Suprapubic skin (tissue), 4 donors: ENCODE results near the gene ENG.

Source experiments
- EP300 ChIP-seq: sonication (generic); formaldehyde crosslinking; IDR thresholded peaks from one replicate; pipeline ENCODE4 v1.6.1; 2017; ENCODE audit warnings: antibody characterized with exemption
- POLR2A ChIP-seq, 2 donors: fragments of 450-650 bp; IDR thresholded peaks; one replicate each; pipeline ENCODE4 v1.6.1; 2017; ENCODE audit warnings: antibody characterized with exemption in 2 of 2, mild to moderate bottlenecking in 2 of 2, moderate library complexity in 2 of 2
- POLR2AphosphoS5 ChIP-seq, 3 donors: sonication (generic); formaldehyde crosslinking; IDR thresholded peaks; one replicate each; pipeline ENCODE4 v1.6.1; 2017; ENCODE audit warnings: antibody characterized with exemption in 3 of 3
- TF ChIP-seq, protein P1 (sequence below), 2 donors: fragments of 200-600 bp in 1 of 2; fragments of 450-650 bp in 1 of 2; sonication (generic) in 1 of 2; IDR thresholded peaks; one replicate each; pipeline ENCODE4 v1.5.1; 2016 to 2019; ENCODE audit warnings: antibody characterized with exemption in 2 of 2, mild to moderate bottlenecking in 1 of 2, moderate library complexity in 1 of 2

DNA sequence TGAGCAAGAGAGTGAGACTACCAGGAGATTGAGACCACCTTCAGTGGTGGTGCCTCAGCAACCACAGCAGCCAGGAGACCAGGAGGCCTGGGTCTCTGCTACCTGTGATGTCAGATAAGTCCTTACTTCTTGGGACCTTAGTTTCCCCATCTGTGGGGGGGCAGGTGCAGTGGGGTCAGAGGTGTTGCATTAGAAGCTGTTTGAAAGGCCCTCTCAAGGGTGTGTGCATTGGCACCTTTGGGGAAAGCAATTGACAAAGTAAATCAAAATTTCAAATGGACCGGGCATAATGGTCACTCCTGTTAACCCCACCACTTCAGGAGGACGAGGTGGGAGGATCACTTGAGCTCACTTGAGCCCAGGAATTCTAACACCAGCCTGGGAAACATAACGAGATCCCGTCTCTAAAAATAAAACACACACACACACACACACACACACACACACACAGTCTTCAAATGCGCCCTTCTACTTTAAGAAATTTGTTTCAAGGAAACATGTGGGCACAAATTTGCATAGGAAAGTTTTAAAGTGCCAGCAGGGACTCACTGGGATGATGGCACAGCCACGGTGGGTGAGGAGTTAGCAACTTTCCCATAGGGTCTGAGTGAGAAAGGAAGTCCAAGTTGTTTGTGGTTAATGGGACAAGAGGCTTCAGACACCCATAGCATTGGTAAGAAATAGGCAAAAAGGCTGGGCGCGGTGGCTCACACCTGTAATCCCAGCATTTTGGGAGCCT, 24.4 kb upstream of the ENG start:
- TF ChIP-seq, protein P1, sequence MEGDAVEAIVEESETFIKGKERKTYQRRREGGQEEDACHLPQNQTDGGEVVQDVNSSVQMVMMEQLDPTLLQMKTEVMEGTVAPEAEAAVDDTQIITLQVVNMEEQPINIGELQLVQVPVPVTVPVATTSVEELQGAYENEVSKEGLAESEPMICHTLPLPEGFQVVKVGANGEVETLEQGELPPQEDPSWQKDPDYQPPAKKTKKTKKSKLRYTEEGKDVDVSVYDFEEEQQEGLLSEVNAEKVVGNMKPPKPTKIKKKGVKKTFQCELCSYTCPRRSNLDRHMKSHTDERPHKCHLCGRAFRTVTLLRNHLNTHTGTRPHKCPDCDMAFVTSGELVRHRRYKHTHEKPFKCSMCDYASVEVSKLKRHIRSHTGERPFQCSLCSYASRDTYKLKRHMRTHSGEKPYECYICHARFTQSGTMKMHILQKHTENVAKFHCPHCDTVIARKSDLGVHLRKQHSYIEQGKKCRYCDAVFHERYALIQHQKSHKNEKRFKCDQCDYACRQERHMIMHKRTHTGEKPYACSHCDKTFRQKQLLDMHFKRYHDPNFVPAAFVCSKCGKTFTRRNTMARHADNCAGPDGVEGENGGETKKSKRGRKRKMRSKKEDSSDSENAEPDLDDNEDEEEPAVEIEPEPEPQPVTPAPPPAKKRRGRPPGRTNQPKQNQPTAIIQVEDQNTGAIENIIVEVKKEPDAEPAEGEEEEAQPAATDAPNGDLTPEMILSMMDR (IDR thresholded peaks at IDR 0.05), result no peak
- no peak for TF ChIP-seq POLR2AphosphoS5 (IDR thresholded peaks at IDR 0.05)
- TF ChIP-seq EP300, result no peak
- TF ChIP-seq POLR2A (IDR thresholded peaks at IDR 0.05), result no peak
